DND-41 (cell line): ENCODE results near the gene FBLN1.

ENCODE experiments used
- ATAC-seq: fragments of 200-7000 bp; cut with Tn5 transposase; 3 replicates; pipeline ENCODE4 v1.9.1; 2021; ENCODE audit warnings: low read depth; ENCODE audit not compliant: insufficient read depth
- DNase-seq: peaks from one replicate; pipeline ENCODE4 v3.0.0-alpha.2; 2020
- H2AFZ ChIP-seq: 2 replicates; pipeline ENCODE4 v1.6.0; 2012; ENCODE audit warnings: low read depth, low read length
- H3K27ac ChIP-seq: 2 replicates; pipeline ENCODE4 v1.5.1; 2012; ENCODE audit warnings: low read length, inconsistent platforms
- H3K27me3 ChIP-seq: fragments of 200-600 bp; sonication (generic); 2 replicates; pipeline ENCODE4 v1.6.0; 2012; ENCODE audit warnings: low read length, mild to moderate bottlenecking, inconsistent platforms; ENCODE audit not compliant: insufficient read depth, poor library complexity
- H3K36me3 ChIP-seq: 2 replicates; pipeline ENCODE4 v1.5.1; 2012; ENCODE audit warnings: low read length, inconsistent platforms; ENCODE audit not compliant: insufficient read depth
- H3K4me1 ChIP-seq: 2 replicates; pipeline ENCODE4 v1.5.1; 2012; ENCODE audit warnings: mild to moderate bottlenecking, low read length; ENCODE audit not compliant: insufficient read depth
- H3K4me2 ChIP-seq: 2 replicates; pipeline ENCODE4 v1.6.0; 2012; ENCODE audit warnings: mild to moderate bottlenecking, moderate library complexity, low read length, inconsistent platforms; ENCODE audit not compliant: insufficient read depth
- H3K4me3 ChIP-seq, 2 experiments: fragments of 200-600 bp in 1 of 2; shearing (Covaris generic) in 1 of 2; 2 replicates each; pipeline ENCODE4 v1.5.1; 2012 to 2016; ENCODE audit warnings: inconsistent platforms in 2 of 2, low read length in 2 of 2, mild to moderate bottlenecking in 2 of 2, low read depth in 1 of 2, moderate library complexity in 1 of 2
- H3K79me2 ChIP-seq: 2 replicates; pipeline ENCODE4 v1.6.0; 2012; ENCODE audit warnings: low read length, inconsistent platforms; ENCODE audit not compliant: insufficient read depth
- H3K9ac ChIP-seq: 2 replicates; pipeline ENCODE4 v1.6.0; 2012; ENCODE audit warnings: low read depth, mild to moderate bottlenecking, inconsistent platforms, low read length, moderate library complexity
- H3K9me3 ChIP-seq: 2 replicates; pipeline ENCODE4 v1.5.1; 2012; ENCODE audit warnings: low read length, moderate library complexity, mild to moderate bottlenecking, inconsistent platforms; ENCODE audit not compliant: insufficient read depth, severe bottlenecking
- H4K20me1 ChIP-seq: 2 replicates; pipeline ENCODE4 v1.6.0; 2012; ENCODE audit warnings: low read length; ENCODE audit not compliant: insufficient read depth
- EZH2 ChIP-seq: IDR thresholded peaks from 3 replicates; pipeline ENCODE4 v1.6.1; 2012; ENCODE audit warnings: borderline replicate concordance, low read depth, mild to moderate bottlenecking, moderate library complexity, low read length, inconsistent platforms; ENCODE audit not compliant: severe bottlenecking
- TF ChIP-seq, protein P1 (sequence below): IDR thresholded peaks from 2 replicates; pipeline ENCODE4 v1.5.1; 2012; ENCODE audit warnings: borderline replicate concordance, low read length, moderate library complexity, mild to moderate bottlenecking; ENCODE audit not compliant: poor library complexity, severe bottlenecking; ENCODE audit errors: extremely low read depth

FBLN1 gene

DNA sequence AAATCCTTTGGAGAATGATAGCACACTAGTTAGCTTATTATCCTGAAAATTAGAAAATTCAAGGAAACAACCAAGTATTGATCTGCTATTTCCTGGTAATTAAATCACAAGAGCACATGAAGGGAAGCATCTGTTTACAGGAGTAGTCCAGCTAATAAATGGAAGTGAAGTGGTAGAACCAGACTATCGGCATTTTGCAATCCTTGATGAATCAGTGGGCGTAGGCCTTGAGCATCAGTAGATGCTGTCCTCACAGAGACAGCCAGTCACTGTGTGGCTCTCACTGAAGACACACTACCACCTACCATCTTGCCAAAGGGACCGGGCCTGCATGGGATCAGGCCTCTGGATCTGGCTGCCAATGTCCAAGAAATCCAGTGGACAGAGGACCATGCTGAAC is 69.8 kb downstream of the FBLN1 start:
- no peak for DNase-seq
- H3K4me3 ChIP-seq, result no peak overlapping the region
- ATAC-seq, result no peak
- no peaks in the 10 kb centered on the region for H3K36me3 ChIP-seq
- H2AFZ ChIP-seq, result no peak overlapping the region
- no peaks in the 10 kb centered on the region for H4K20me1 ChIP-seq
- TF ChIP-seq, protein P1, sequence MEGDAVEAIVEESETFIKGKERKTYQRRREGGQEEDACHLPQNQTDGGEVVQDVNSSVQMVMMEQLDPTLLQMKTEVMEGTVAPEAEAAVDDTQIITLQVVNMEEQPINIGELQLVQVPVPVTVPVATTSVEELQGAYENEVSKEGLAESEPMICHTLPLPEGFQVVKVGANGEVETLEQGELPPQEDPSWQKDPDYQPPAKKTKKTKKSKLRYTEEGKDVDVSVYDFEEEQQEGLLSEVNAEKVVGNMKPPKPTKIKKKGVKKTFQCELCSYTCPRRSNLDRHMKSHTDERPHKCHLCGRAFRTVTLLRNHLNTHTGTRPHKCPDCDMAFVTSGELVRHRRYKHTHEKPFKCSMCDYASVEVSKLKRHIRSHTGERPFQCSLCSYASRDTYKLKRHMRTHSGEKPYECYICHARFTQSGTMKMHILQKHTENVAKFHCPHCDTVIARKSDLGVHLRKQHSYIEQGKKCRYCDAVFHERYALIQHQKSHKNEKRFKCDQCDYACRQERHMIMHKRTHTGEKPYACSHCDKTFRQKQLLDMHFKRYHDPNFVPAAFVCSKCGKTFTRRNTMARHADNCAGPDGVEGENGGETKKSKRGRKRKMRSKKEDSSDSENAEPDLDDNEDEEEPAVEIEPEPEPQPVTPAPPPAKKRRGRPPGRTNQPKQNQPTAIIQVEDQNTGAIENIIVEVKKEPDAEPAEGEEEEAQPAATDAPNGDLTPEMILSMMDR, result no peak
- TF ChIP-seq EZH2, result no peak
- no peak overlapping the region for H3K9ac ChIP-seq
- no peaks in the 10 kb centered on the region for H3K79me2 ChIP-seq
- no peaks in the 10 kb centered on the region for H3K4me1 ChIP-seq
- H3K27ac ChIP-seq, result no peak overlapping the region
- H3K27me3 ChIP-seq, result peaks cover 5% of the 10 kb centered on the region
- peaks cover 13% of the 10 kb centered on the region for H3K9me3 ChIP-seq
- no peak overlapping the region for H3K4me2 ChIP-seq

DNA sequence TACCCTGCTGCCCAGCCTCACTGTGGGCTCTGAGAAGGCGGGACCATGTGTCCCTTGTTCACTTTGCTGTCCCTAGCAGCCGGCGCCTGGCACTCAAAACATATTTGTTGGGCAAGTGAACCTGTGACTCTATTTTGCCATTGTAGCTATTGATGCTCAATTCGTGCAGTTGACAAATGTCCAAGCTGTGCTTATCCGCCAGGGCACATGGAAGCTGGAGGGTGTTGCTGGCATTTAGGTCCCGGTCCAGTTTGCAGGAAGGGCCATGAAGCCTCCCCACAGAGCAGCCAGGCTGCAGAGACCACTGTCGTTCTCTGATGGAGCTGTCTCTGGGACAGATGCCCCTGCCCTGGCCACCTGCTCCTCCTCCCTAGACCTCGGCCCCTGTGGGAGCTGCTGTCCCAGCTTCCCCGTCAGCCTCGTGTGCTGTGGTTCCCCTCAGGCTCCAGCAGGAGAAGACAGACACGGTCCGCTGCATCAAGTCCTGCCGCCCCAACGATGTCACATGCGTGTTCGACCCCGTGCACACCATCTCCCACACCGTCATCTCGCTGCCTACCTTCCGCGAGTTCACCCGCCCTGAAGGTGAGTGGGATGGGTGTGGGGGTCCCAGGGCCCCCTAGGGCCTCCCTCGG is 71.5 kb downstream of the FBLN1 start:
- H3K36me3 ChIP-seq, result no peaks in the 10 kb centered on the region
- no peak overlapping the region for H3K27ac ChIP-seq
- no peak overlapping the region for H3K4me3 ChIP-seq
- ATAC-seq (no peak), DNase-seq (no peak)
- H3K9ac ChIP-seq, result no peak overlapping the region
- no peaks in the 10 kb centered on the region for H3K79me2 ChIP-seq
- TF ChIP-seq, protein P1, result no peak
- TF ChIP-seq EZH2, result no peak
- no peak overlapping the region for H2AFZ ChIP-seq
- H3K27me3 ChIP-seq, result no peaks in the 10 kb centered on the region
- peaks cover 5% of the 10 kb centered on the region; the same call in 1 of the 2 replicates for H4K20me1 ChIP-seq
- H3K4me1 ChIP-seq, result peaks cover 2% of the 10 kb centered on the region; the same call in 1 of the 2 replicates
- H3K9me3 ChIP-seq, result peaks cover 13% of the 10 kb centered on the region
- H3K4me2 ChIP-seq, result no peak overlapping the region

DNA sequence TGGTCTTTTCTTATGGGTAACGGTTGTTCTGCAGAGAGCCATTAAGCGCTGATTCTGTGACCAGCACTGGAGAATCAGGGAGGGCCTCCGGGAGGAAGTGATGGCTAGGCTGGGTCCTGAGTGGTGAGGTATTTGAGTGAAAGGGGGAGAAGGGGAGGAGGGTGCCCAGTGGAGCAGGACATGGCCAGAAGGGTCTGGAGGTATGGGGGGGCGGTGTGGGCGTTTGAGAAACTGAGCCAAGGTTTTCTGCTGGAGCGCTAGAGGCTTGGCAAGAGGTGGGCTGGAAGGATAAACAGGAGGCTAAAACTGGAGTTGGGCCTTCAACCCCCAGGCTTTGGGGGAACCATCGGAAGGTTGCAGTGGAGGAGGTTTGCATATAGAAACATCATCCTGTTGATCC is 72.5 kb downstream of the FBLN1 start:
- no peak overlapping the region for H3K4me3 ChIP-seq
- no peak for DNase-seq
- ATAC-seq, result no peak
- H3K36me3 ChIP-seq, result no peaks in the 10 kb centered on the region
- no peaks in the 10 kb centered on the region for H3K27me3 ChIP-seq
- H4K20me1 ChIP-seq, result peaks cover 6% of the 10 kb centered on the region; the same call in 1 of the 2 replicates
- H3K4me1 ChIP-seq, result peaks cover 2% of the 10 kb centered on the region; the same call in 1 of the 2 replicates
- H3K27ac ChIP-seq, result no peak overlapping the region
- no peak overlapping the region for H2AFZ ChIP-seq
- H3K79me2 ChIP-seq, result no peaks in the 10 kb centered on the region
- peaks cover 13% of the 10 kb centered on the region for H3K9me3 ChIP-seq
- no peak overlapping the region for H3K4me2 ChIP-seq
- no peak overlapping the region for H3K9ac ChIP-seq
- TF ChIP-seq EZH2, result no peak
- TF ChIP-seq, protein P1, result no peak

DNA sequence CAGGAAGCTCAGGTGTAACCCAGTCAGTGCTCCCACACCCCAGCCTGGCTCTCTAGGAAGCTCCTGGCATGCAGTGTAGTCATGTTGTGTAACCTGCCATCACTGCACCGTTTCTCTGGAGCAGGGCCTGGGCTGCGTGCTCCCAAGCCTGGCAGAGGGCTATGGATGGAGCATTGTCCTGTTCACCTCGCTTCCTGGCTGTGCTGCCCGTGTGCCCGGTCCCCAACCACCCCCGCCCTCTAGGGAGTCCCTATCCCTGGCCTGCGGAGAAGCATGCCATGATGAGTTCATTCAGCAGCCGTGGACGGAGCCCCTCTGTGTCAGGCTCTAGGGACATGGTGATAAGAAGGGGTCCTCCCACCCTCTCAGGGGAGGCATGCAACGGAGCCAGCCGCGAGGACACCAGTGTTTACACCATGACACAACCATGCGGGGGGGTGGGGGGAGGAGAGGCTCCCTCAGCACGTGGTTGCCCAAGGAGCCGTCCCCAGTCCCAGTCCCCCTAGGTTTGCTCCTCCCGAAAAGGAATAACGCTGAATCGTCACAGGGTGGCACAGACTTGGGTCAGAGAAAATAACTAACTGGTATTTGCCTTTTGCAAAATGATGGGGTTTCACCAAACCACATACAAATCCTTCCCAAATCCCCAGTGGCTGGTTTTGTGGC is 73.1 kb downstream of the FBLN1 start:
- H3K4me3 ChIP-seq, result no peak overlapping the region
- H3K79me2 ChIP-seq, result no peaks in the 10 kb centered on the region
- peaks cover 10% of the 10 kb centered on the region for H3K9me3 ChIP-seq
- H3K9ac ChIP-seq, result no peak overlapping the region
- H3K36me3 ChIP-seq, result no peaks in the 10 kb centered on the region
- no peak overlapping the region for H2AFZ ChIP-seq
- H3K4me2 ChIP-seq, result no peak overlapping the region
- H3K27me3 ChIP-seq, result no peaks in the 10 kb centered on the region
- ATAC-seq, result no peak
- H3K27ac ChIP-seq, result no peak overlapping the region
- peaks cover 6% of the 10 kb centered on the region; the same call in 1 of the 2 replicates for H4K20me1 ChIP-seq
- TF ChIP-seq EZH2, result no peak
- TF ChIP-seq, protein P1, result no peak
- DNase-seq, result no peak
- H3K4me1 ChIP-seq, result peaks cover 2% of the 10 kb centered on the region; the same call in 1 of the 2 replicates
